ENCODE results near the gene CD226.

DNA sequence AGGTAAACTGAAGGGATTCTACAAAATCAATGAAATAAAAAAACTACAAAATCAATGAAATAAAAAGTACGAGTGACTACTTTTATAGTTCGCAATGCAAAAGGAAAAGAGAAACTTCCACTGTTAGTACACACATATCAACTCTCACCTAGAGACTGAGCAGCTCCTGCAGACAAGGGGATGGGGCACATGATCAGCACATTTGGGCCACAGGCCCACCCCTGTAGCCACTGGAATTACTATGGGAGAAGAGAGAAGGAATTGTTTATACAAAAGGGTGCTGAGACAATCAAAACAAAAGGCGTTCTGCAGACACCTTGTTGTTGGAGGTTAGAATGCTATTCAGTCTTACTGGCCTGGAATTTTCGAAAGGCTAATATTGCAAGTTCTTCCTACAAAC, 34.7 kb upstream of the CD226 start:
- no peak for TF ChIP-seq EZH2 (IDR thresholded peaks at IDR 0.05)
- no peak for TF ChIP-seq POLR2AphosphoS5 (IDR thresholded peaks at IDR 0.05; ENCODE audit: borderline replicate concordance, low read depth, low read length)
